HG02970 (cell line): ENCODE measurements around the gene PRH2.

Experiments
- ATAC-seq: cut with Tn5 transposase; IDR thresholded peaks from one replicate; pipeline ENCODE4 v1.9.1; 2021; ENCODE audit warnings: mild to moderate bottlenecking, moderate library complexity, moderate number of reproducible peaks; ENCODE audit not compliant: unreplicated experiment, low FRiP score

The PRH2 gene

DNA sequence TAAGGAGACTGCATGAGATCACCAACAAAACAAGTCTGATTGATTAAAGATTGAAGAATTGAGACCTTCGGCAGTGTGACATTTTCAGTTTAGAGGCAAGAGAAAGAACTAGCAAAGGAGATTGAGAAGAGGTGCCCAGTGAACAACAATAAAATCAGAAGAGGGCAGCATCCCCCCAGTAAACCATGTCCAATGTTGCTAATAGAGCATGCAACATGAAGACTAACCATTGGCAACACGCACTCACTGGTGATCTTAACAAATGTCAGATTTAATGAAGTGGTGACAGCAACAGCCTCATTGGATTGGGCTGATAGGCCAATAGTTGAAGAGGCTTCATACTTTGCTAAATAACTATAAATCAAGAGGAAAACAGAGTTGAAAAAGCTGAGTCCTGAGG is 30.8 kb downstream of the PRH2 start:
- ATAC-seq = no peak

GRCh38 chr12:10960211-10960610 is 31.2 kb downstream of the PRH2 start:
- no peak for ATAC-seq

DNA sequence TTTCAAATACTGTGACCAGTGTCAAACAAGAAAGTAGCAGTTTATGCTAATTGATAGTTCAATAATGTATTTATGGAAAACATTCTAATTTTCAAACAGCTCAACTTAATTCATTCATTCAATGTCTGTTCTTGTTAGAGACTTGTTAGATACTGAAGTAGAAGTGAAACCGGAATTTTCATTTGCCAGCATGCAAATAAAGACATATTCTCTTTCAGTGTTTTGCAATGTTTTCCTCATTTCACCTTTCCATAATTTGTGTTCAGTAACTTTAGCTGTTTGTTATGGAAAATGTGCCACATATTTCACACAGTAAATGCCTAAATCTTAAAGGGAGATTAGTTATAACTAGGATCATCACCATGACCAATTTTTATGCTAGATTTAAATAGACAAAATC is 36.4 kb downstream of the PRH2 start:
- no peak for ATAC-seq

GRCh38 chr12:10966314-10966713 is 37.3 kb downstream of the PRH2 start:
- no peak for ATAC-seq

DNA sequence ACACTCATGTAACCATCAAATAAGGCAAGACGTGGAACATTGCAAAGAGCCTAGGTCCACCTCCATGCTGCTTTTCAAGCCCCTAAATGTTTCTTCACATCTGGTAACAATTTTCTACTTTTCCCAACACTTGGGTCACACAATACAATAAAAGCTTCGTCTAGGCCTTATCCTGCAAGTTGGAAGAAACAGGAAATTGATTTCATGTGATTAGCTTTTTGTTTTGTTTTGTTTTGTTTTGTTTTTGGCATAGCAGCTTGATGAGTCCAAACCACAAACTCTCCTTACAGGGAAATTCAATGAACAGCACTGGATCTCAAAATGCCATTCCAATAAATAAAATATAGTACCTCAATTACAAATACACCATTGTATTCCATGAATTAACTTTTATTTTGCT is 38.4 kb downstream of the PRH2 start:
- ATAC-seq = no peak

GRCh38 chr12:10968765-10969456 is 39.9 kb downstream of the PRH2 start:
- no peak for ATAC-seq

DNA sequence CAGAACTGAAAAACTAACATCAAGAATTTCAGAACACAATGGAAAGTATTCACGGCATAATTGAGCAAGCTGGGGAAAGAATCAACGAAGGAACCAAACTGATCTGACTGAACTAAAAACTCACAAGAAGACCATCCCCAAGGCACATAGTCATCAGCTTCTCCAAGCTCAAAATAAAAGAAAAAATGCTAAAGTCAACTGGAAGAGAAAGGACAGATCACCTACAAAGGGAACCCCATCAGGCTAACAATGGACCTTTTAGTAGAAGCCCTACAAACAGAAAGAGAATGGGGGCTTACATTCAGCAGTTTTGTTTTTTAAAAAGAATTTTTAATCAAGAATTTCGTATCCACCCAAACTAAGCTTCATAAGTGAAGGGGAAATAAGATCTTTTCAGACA is 45.9 kb downstream of the PRH2 start:
- no peak for ATAC-seq

DNA sequence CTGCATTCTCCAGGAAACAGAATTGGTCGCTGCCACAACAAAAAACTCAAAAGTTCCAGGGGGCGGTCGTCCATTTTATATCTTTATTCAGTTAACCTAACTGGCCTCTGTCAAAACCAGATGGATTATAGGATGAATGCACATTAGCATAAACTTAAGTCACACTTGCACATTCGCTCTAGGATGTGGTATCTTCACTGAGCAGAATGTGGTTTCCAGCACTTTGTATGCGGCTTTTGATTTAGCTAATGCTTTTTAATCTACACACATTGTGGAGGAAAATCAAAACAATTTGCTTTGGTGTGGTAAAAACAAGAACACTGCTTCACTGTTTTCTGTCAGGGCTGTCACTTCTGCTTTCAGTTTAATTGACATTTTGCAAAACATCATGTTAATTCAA is 53.2 kb downstream of the PRH2 start:
- no peak for ATAC-seq
